Stimulated activated naive CD4-positive, alpha-beta T cell (primary cell): Measurements from ENCODE around the gene ITSN1.
"Not testable (repeated sequence)": the region's sequence is repeated elsewhere in the genome, so short reads cannot be mapped to it uniquely, and the experiment has no call there.

Experiments used
- DNase-seq, 6 experiments: peaks; one replicate each; lab custom pipeline; 2025; lab: John Stamatoyannopoulos, UW

Gene ITSN1

DNA sequence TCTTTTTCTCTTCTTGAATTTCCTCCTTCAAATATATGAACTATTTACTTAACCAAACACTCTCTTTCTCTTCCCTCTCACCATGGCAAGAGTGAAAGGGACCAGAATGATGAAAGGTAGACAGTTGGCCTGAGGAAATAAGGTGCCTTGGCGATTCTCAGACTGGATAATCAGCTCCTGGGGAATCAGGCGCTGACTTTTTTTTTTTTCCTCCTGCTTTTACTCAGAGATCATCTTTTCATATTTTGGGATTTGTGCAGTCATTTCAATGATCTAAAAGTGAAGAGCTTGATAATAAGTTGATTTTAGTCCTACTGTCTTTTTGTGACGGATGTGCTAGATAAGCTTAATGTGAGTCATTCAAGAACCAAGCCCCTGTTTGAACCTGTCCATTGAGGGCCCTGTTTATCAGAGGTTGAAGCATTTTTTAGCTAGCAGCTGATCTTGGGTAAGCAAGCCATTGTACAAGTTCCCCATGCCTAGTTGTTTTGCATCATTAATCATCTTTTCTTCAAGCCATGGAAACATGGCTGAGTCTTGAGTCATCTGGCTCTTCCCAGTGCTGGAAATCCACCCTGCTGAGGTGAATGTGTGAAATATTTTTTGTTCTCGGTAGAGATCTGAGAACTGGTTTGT, 40.8 kb downstream of the ITSN1 start:
- DNase-seq, result no peak

DNA sequence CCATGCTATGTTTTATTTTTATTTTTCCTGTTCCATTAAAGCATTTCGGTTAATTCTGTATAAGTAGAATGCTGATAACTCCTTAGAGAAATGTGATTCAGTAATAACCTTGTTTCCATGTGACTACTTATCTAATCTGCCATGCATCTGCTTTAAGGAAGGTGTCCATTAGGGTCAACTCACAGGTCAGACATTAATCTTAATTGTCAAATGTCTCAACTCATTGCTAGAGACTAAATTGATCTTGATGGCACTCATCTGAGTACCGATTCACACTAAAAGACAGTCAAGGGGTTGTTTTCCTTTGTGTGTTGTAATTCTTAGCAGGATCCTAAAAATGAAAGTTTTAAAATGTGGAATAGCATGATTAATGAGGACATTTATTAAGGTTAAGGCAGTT, 41.8 kb downstream of the ITSN1 start:
- no peak for DNase-seq

DNA sequence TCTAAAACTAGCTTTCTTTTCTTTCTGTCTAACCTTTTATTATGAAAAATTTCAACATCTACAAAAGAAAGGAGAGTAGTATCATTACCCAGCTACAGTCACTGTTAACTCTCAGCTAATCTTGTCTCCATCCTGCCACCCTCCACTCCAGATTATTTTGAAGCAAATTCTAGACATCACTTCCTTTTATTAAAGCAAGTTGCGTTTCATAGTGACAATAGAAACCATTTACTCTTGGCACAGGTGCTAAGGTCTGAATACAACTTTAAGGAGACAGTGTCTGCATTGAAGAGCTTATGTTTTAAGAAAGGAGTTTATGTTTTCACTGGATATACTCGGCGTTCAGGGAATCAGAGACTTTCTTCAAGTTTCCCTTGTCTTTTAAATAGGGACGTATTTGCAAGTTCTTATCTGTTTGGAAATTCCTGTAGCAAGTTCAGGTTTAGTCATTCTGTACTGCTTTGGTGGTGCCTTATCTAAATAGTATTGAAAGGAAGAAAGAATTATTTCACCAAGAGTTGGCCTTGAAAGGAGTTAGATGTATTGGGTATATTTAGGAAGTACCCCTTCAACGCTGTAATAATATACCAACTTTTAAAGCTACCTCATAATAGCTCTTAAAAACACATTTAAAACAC, 42.7 kb downstream of the ITSN1 start:
- DNase-seq, result no peak

DNA sequence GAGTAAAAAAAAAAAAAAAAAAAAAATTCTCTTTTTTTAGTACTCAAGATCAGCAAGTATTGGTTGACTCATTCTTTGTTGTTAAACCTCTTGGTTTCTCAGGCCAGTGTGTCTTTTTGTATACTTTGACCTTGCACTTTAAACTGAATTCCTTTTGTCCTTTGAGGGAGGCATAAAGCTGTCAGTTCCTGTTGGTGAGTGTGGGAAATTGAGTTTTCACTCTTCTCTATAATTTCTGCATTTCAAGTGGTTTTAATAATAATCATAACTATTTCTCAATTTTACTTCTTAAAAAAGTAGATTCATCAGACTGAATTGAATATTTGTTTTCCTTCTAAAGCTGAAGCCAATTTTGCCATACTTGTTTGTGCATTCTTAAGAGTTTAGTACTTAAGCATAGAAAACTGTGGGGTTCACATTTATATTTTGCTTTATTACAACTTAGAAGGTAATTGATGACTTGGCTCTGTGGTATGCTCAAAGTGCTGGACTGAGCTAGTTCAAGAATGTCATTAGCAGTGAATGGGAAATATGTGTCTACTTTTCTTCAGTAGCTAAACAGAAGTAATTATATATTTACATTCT, 43.4 kb downstream of the ITSN1 start:
- no peak for DNase-seq

DNA sequence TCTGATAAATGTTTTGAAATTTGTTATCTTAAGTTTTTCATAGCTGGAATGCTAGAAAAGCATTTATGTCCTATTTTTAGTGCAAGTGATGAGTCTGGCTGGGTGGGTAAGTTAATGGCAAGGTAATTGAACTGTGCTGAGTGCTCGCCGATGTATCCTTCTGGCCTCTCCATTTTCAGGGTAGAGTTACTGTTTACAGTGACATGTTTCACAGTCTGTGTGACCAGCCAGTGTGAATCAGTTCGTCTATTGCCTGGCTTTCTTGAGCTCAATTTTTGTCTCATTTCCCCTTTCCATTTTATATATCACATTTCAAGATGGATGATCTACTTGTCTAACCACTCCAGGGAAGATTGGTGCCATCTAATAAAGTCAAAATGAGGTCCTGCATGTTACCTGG, 44.1 kb downstream of the ITSN1 start:
- no peak for DNase-seq

DNA sequence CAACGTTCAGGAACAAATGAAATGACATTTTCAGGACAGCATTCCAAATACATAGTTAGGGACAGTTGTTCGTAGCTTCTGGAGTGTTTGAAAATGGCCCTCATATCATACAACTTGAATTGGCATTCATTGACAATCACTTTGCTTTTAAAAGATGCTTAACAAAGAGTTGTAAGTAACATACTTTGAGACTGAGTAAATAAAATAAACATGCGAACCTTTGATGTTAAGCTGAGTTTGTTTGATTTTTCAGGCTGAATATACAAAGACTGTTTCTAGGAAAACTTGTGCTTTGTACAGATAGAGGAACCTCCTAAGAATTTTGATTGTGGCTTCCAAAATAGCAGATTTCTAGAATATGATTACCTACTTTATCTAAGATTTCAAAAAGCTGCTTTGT, 45.3 kb downstream of the ITSN1 start:
- no peak for DNase-seq

DNA sequence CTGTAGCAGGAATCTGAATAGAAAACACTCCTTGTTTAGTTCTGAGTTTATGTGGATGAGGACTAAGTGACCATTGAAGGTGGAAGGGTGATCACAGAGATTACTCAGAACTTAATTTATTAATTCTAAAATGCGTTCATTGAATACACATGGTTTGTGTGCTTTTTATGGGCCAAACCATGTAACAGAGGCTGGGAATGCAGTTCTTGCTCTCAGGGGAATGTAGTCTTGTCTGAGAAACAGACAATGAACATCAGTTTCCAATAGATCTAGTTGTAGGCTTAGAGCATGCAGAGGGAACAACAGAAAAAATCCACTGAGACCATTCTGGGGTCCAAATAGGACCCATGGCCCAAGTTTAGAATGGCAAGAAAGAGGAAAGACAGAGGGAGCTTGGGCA, 46.1 kb downstream of the ITSN1 start:
- DNase-seq, result no peak

DNA sequence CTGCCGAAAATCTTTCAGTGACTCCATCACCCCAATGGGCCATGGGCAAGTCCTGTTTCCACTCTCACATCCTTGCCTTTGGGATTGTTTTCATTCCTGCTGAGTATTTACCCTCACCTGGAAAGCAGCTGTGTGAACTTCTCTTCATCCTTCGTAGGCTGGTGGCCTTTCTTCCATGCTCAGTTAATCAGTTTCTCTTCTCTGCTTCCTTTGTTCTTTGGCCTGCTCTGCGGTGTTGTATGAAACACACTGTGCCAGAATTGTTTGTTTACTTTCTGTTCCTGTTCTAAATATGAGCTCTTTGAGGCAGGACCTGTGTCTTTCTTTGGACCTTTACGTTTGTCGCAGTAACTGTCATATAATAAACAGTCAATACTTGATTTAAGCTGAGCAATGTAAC, 48.6 kb downstream of the ITSN1 start:
- no peak for DNase-seq

DNA sequence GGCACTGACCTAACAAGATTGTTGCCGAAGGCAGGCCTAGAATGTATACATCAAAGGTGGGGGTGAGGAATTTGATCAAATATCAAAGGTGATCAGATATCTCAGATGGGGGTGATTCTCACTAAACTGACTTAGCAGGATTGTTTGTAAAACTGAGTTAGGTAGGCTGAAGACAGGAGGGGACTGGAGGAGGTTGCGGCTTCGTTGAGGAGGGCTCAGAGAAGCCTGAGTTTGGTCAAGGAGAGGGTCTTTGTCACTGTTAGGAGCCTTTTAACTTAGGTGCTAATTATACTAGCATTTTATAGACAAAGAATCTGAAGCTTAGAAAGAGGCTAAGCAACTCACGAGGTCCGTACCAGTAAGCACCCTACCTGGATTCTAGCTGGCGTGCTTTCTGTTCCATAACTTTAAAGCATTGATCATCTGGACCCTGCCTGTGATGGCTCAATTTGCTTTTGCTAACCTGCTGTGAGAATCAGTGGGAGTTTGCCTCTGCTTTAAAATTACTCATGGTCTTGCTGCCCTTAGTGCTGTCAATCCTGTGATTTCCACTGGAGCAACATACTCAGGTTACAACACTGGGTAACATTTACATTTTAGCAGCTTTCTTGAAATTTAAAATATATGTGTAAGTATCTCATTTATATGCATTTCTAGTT, 49.8 kb downstream of the ITSN1 start:
- no peak for DNase-seq

DNA sequence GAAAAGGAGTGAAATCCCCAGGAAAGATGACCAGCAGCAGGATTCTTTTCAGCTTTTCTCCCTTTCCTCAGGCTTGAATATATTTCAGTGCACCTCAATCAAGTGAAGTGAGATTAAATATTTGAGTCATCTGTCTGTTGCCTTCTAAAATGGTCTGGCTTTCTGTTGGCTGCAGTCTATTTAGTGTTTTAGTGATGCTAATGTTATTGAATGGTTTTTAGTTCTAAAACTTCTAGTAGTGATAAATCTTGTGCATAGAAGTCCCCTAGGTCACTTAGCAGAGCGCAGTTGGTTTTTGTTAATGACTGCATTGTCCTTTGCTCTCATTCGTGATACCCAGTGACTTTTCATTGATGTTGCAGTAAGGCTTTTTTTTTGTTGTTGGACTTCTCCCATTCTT, 53.5 kb downstream of the ITSN1 start:
- DNase-seq, result no peak

DNA sequence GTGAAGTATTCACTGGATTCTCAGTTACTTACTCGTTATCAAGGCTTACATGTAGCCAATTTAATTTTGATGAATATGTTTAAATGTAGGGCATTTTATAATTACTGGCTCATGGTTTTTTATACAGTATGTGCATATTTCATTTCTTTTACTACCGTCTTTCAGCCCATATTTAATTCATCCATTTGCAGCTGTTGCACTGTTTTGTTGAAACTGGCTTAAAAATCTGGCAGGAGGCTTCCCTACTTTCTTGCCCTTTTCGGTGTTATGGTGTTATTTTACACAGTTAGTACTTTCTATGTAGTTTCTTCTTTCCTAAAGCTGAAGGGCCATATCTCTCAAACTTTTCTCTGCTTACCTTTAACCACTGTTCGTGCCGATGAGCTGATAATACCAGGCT, 54.2 kb downstream of the ITSN1 start:
- no peak for DNase-seq

DNA sequence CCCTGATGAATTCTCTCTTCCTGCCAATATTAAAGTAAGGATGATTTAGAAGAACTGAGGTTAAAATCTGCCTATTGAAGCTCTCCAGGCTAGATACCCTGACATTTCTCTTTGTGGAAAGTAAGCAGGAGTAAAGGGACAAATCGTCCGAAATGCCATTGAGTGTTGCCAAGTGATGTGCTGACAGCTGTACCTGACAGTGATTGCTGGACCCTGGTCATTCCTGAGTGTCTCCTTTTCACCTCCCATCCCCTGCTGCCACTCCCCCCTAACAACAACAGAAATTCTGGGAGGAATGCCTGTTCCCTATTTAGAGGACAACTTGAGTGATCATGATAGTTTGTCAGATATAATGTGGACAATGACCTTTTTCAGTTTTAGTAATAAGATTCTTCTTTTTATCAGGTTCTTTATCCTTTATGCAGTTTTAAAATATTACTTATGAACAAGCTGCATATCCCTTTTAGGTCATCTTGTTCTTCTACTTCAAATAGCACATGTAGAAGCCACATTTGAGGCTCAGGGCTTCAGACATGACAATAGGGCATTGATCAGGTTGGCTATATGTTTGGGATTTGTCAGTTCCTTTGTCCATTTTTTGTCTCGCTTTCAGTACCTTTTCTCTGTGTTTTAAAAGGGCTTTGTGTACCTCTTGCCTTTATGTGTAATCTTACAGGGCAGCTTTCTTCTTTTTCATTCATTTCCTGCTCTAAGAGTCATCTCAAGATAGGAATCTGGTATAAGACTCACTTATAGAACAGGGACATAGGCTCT, 56.0 kb downstream of the ITSN1 start:
- DNase-seq, result no peak

DNA sequence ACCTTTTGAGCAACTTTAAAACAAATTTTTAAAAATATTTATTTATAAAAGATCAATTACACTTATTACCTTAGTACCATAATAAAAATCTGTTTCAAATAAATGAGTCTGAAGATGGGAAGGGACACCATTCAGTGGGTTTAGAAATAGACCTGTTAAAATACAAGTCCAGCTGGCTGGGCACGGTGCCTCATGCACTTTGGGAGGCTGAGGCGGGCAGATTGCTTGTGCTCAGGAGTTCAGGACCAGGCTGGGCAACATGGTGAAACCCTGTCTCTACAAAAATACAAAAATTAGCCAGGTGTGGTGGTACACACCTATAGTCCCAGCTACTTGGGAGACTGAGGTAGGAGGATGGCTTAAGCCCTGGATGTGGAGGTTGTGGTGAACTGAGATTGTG, 57.0 kb downstream of the ITSN1 start:
- no peak for DNase-seq

DNA sequence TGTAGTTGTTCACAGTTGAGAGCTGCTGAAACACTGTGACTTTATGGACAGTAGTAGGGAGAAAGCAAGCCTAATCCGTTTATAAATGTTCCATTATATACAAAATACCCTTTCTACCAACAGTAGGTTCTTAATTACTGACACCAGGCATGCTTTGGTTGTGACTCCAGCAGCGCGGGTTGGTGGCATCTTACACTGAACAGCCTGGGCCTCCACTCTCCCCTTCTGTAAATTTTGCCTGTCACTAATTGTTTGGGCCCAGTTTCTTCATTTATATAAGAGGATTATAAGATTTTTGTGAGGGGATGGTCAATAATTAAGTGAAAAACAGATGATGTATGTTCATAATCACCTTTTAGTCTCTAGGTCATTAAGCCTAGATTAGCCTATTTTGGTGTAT, 58.2 kb downstream of the ITSN1 start:
- DNase-seq, result no peak

DNA sequence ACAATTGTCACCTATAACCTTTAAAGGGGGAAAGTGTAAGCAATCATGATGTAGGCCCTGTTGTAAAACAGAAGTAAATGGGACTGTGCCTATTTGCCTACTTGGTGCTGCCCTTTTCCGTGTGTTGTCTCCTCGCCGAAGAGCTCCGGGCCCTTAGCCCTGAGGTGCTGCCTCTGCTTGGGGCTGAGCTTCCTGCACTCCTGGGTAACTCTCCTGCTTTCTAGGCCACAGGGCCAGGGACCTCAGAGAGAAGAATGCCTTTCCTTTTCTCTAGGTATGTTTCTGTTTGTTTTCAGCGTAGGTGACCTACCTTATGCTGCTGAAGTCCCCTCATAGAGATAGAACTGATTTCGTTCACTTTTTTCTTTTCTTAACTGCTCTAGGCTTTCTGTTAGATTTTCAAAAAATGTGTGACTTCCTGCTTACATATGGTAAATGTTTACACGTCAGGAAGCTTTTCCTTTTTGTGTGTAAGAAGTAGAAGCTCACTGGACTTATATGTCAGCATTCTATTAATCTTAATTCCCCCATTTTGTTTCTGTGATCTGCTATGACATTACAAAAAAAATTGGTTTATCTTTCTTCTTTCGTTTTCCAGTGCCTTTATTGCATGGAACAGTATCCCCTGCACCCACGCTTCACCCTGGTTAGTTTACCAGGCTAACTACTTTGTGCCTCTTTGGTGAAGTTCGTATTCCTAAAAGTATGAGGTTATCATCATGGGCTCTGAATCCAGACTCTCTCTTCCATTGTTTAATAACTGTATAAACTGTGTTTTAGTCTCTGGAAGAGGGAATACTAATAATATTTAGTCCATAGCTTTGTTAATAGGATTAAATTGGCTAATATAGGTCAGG, 61.7 kb downstream of the ITSN1 start:
- DNase-seq, result peak in 1 of 6 experiments; percentile 1

DNA sequence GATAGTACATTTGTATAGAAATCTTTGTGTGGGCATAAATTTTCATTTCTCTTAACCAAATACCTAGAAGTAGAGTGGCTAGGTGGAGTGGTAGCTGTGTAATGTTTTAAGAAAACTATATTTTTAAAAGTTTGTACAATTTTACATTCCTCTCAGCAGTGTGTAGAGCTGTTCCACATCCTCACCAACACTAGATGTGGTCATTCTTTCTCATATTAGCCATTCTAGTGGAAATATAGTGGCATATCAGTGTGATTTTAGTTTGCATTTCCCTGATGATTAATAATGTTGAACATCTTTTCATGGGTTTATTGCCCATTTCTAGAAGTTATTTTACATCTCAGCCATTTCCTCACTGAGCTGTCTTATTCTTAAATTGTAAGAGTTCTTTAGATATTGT, 65.5 kb downstream of the ITSN1 start:
- no peak for DNase-seq

DNA sequence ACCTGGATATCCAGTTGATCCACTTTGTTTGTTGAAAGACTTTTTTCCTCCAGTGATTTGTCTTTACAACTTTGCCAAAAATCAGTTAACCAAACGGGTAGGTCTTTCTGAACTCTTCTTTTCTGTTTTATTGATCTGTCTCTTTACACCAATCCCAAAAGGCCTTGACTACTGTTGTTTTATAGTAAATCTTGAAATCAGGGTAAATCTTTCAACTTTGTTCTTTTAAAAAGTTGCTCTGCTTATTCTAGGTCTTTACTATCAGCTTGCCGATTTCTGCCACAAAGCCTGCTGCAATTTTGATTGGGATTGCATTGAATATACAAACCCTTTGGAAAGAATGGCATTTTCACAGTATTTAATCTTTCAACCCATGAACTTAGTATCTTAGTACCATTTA, 66.6 kb downstream of the ITSN1 start:
- no peak for DNase-seq

DNA sequence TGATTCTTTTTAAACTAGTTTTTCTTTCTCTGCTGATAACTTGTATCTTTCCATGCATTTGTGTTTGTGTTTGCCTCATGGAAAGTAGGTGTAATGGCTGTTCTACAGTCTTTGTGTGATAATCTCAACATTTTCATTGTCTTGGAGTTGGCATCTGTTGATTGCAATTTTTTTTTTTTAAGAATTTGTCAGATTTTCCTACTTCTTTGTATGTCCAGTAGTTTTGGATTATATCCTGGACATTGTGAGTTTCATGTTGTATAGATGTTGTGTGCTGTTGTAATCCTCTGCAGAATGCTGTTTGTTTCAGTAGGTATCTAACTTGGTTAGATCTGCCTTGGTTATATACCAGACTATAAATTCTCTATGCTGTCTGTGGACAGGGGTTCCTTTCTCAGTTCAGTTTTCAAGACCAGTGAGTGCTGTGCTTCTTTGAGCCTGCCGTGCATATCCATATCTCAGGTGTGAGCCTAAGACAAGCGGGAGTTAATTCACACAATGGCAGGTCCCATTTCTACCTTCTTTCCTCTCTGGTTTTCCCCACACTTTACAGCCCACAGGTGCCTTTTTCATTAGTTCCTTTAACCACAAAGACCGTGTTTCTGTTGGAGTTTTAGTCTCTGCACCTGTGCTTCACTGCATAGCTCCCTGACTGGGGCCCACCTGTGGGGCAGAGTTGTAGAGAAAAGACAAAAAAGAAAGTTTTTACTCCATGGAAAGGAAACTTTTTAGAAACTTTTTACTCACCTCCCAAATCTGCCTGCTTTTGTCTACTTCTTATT, 69.9 kb downstream of the ITSN1 start:
- no peak for DNase-seq

DNA sequence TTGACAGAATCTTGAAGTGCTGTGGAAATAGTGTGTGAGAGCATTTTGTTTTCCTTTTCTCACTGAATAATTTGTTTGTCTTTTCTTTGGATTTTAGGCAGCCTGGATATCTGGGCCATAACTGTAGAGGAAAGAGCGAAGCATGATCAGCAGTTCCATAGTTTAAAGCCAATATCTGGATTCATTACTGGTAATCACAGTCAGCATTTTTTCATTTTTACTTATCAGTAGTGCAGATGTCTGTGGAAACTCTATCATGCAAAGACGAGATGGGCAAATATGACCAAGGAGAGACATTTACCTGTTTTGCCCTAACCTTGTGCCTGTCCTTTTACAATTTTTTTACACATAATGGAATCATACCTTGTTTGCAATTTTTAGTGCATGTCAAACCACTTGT, 78.8 kb downstream of the ITSN1 start:
- no peak for DNase-seq

DNA sequence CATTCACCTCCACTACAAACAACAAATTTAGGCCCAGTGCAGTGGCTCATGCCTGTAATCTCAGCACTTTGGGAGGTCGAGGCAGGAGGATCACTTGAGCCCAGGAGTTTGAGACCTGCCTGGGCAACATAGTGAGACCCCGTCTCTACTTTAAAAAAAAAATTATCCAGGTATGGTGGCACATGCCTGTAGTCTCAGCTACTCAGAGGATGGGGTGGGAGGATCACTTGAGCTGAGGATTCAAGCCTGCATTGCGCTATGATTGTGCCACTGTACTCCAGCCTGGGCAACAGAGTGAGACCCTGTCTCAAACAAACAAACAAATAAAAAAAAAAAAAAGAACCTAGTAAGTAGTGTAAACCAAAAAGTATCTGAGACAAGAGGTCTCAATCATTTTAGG, 86.8 kb downstream of the ITSN1 start:
- DNase-seq, result not testable (repeated sequence)

DNA sequence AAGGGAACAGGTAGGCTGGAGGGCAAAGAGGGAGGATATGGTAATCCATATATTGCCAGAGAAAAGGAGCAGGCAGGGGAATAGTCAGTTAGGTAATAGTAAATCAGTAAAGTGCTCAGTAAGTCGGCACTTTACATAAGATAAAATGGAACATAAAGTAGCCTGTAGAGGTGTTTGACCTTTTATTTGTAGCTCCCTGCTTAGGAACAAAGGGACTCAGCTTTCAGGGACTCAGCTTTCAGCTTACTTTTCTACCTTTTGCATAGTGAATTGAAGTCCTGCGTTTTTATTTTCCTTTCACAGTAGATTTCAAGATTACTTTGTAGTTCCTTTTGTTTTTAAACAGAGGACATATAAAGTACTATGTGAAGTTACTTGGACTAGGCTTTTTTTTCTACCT, 87.3 kb downstream of the ITSN1 start:
- DNase-seq, result no peak
